Keratinocyte (primary cell): ENCODE measurements around the gene RBL1. TPM values are rescaled to one million over a fixed set of nuclear protein-coding genes. Genes with fewer than 3 reads are reported as not detected.

Experiments used
- DNase-seq: peaks from one replicate; pipeline ENCODE4 v3.0.0-alpha.2; 2011; ENCODE audit warnings: low read depth, missing footprints, low spot score
- FAIRE-seq: peaks from 2 replicates; lab custom pipeline; 2011; peaks lifted over from hg19 to GRCh38; lab: Jason Lieb, UNC
- H2AFZ ChIP-seq: 2 replicates; pipeline ENCODE4 v1.6.0; 2012; ENCODE audit warnings: low read length, control low read depth, inconsistent platforms; ENCODE audit not compliant: control insufficient read depth
- H3K27ac ChIP-seq: 2 replicates; pipeline ENCODE4 v1.5.1; 2011; ENCODE audit warnings: low read length; ENCODE audit not compliant: control insufficient read depth, insufficient read depth
- H3K27me3 ChIP-seq: 3 replicates; pipeline ENCODE4 v1.6.0; 2011; ENCODE audit warnings: low read length; ENCODE audit not compliant: control insufficient read depth, insufficient read depth; ENCODE audit errors: extremely low read depth
- H3K36me3 ChIP-seq, 2 experiments: 2 replicates in 1 of 2; 3 replicates in 1 of 2; pipeline ENCODE4 v1.5.1; 2011; ENCODE audit warnings: low read length in 2 of 2, mild to moderate bottlenecking in 1 of 2; ENCODE audit not compliant: control insufficient read depth in 2 of 2, insufficient read depth in 2 of 2; ENCODE audit errors: extremely low read depth in 1 of 2
- H3K4me1 ChIP-seq: 3 replicates; pipeline ENCODE4 v1.5.1; 2011; ENCODE audit warnings: low read length; ENCODE audit not compliant: control insufficient read depth, insufficient read depth; ENCODE audit errors: extremely low read depth
- H3K4me2 ChIP-seq: 3 replicates; pipeline ENCODE4 v1.6.0; 2011; ENCODE audit warnings: low read depth, low read length; ENCODE audit not compliant: control insufficient read depth, insufficient read depth; ENCODE audit errors: extremely low read depth
- H3K4me3 ChIP-seq, 3 experiments: fragments of 200-600 bp in 1 of 3; sonication (generic) in 1 of 3; 2 replicates in 2 of 3; 3 replicates in 1 of 3; pipeline ENCODE4 v1.5.1; 2011 to 2016; ENCODE audit warnings: low read length in 3 of 3, mild to moderate bottlenecking in 3 of 3, control low read depth in 2 of 3, inconsistent platforms in 1 of 3, low read depth in 1 of 3, mixed read lengths in 1 of 3, mixed run types in 1 of 3, moderate library complexity in 1 of 3; ENCODE audit not compliant: control insufficient read depth in 2 of 3, insufficient read depth in 2 of 3; ENCODE audit errors: extremely low read depth in 1 of 3
- H3K79me2 ChIP-seq: 2 replicates; pipeline ENCODE4 v1.6.0; 2012; ENCODE audit warnings: low read length; ENCODE audit not compliant: control insufficient read depth, insufficient read depth
- H3K9ac ChIP-seq: 3 replicates; pipeline ENCODE4 v1.6.0; 2011; ENCODE audit warnings: low read length; ENCODE audit not compliant: control insufficient read depth, insufficient read depth; ENCODE audit errors: extremely low read depth
- H3K9me1 ChIP-seq: 3 replicates; pipeline ENCODE4 v1.6.0; 2011; ENCODE audit warnings: low read length; ENCODE audit not compliant: control insufficient read depth, insufficient read depth; ENCODE audit errors: extremely low read depth
- H3K9me3 ChIP-seq: 2 replicates; pipeline ENCODE4 v1.5.1; 2012; ENCODE audit warnings: low read depth, low read length; ENCODE audit not compliant: control insufficient read depth
- H4K20me1 ChIP-seq: 3 replicates; pipeline ENCODE4 v1.6.0; 2011; ENCODE audit warnings: low read length; ENCODE audit not compliant: control insufficient read depth, insufficient read depth; ENCODE audit errors: extremely low read depth
- EZH2 ChIP-seq: IDR thresholded peaks from one replicate; pipeline ENCODE4 v1.6.1; 2012; ENCODE audit warnings: inconsistent platforms, mild to moderate bottlenecking, low read length, moderate library complexity
- dilution Hi-C: fragments of 300-500 bp; cut with MboI; formaldehyde crosslinking; loops from one replicate; pipeline ENCODE4 v1.7.0; 2020; ENCODE audit warnings: low sequenced_read_pairs; ENCODE audit not compliant: extremely low pct_ligation_motif_present
- polyA plus RNA-seq, 5 experiments: library from polyadenylated mRNA; depleted of rRNA in 3 of 5; stranded (reverse) in 3 of 5; stranded (forward) in 1 of 5; unstranded in 1 of 5; fragments of >200 nt; gene quantifications; 1 replicate in 1 of 5; 2 replicates in 3 of 5; 3 replicates in 1 of 5; pipeline versions ENCODE4 v1.2.1 to v1.2.3, GENCODE V29; 2011 to 2012; ENCODE audit warnings: missing spikeins in 2 of 5, low read depth in 1 of 5, low replicate concordance in 1 of 5
- TF ChIP-seq, protein P1 (sequence below), 3 experiments: IDR thresholded peaks in 1 of 3; conservative IDR thresholded peaks in 1 of 3; optimal IDR thresholded peaks in 1 of 3; 2 replicates in 2 of 3; 3 replicates in 1 of 3; pipeline versions ENCODE3 to v1.5.1; 2011; ENCODE audit warnings: low read length in 3 of 3, mild to moderate bottlenecking in 3 of 3, moderate library complexity in 2 of 3, control low read depth in 1 of 3, inconsistent platforms in 1 of 3; ENCODE audit not compliant: insufficient read depth in 2 of 3; ENCODE audit errors: extremely low read depth in 1 of 3

Gene RBL1
- polyA plus RNA-seq, 1 donor (not counting 4 experiments of a cell fraction or from before 2014, with no cell fraction given) = 4.5 TPM

DNA sequence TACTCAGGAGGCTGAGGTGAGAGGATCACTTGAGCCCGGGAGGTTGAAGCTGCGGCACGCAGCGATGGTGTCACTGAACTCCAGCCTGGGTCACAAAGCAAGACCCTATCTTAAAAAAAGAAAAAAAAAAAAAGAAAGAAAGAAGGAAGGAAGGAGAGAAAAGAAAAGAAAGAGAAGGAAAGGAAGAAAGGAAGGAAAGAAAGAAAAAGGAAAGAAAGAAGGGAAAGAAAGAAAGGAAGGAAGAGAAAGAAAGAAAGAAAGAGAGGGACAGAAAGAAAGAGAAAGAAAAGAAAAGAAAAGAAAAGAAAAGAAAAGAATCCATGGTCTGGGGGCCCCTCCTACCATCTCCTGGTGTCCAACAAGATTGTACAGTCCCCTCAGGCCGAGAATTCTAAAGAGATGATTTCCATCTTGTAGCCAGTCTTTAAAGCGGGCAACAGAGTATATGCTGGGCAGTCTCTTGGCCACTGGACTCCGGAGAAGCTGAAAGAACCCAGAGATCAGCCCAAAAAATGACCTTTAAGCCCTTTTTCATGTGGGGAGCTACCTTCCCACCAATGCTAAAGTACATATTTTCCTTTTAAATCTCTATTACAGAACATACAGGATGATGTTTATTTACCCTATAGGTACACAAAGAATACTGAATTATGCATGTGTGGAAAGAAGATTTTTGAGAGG, 23.7 kb upstream of the RBL1 start:
- Histone ChIP-seq H3K4me1 (no peaks in the 10 kb centered on the region), H3K4me3 (no peak overlapping the region), H3K36me3 (no peaks in the 10 kb centered on the region), H2AFZ (no peak overlapping the region), H3K9me3 (no peaks in the 10 kb centered on the region), H3K27me3 (no peaks in the 10 kb centered on the region), H4K20me1 (no peaks in the 10 kb centered on the region), H3K9ac (no peak overlapping the region), H3K79me2 (no peaks in the 10 kb centered on the region), H3K4me2 (no peak overlapping the region), H3K27ac (no peak overlapping the region), H3K9me1 (no peaks in the 10 kb centered on the region)
- DNase-seq (no peak), FAIRE-seq (no peak)
- no peak for TF ChIP-seq EZH2
- TF ChIP-seq, protein P1, sequence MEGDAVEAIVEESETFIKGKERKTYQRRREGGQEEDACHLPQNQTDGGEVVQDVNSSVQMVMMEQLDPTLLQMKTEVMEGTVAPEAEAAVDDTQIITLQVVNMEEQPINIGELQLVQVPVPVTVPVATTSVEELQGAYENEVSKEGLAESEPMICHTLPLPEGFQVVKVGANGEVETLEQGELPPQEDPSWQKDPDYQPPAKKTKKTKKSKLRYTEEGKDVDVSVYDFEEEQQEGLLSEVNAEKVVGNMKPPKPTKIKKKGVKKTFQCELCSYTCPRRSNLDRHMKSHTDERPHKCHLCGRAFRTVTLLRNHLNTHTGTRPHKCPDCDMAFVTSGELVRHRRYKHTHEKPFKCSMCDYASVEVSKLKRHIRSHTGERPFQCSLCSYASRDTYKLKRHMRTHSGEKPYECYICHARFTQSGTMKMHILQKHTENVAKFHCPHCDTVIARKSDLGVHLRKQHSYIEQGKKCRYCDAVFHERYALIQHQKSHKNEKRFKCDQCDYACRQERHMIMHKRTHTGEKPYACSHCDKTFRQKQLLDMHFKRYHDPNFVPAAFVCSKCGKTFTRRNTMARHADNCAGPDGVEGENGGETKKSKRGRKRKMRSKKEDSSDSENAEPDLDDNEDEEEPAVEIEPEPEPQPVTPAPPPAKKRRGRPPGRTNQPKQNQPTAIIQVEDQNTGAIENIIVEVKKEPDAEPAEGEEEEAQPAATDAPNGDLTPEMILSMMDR (optimal IDR thresholded peaks at IDR 0.05 in 1 of 3, IDR thresholded peaks at IDR 0.05 in 1 of 3, conservative IDR thresholded peaks at IDR 0.05 in 1 of 3; ENCODE audit: extremely low read depth in 1 of 3, insufficient read depth in 2 of 3, low read length in 3 of 3) = no peak
- dilution Hi-C loops = no loop called here

DNA sequence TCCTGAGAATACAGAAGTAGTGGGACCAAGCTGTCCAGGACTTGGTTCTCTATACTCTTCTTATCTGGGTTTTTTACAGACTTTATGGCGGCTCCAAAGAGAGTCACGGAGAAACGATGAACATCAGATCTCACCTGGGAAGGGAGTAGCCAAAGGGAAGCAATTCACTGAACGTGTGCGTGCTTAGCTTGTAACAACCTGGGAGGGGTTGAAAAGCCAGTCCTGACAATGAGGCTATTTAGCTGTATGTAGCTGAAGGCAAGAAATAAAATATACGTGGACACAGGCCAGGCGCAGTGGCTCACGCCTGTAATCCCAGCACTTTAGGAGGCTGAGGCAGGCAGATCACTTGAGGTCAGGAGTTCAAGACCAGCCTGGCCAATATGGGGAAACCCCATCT, 18.2 kb upstream of the RBL1 start:
- no peaks in the 10 kb centered on the region for H3K27me3 ChIP-seq
- no peak overlapping the region for H3K4me3 ChIP-seq
- no peaks in the 10 kb centered on the region for H3K79me2 ChIP-seq
- H3K36me3 ChIP-seq = no peaks in the 10 kb centered on the region
- H3K27ac ChIP-seq = no peak overlapping the region
- H3K9ac ChIP-seq = no peak overlapping the region
- no peaks in the 10 kb centered on the region for H3K9me1 ChIP-seq
- DNase-seq = no peak
- H2AFZ ChIP-seq = no peak overlapping the region
- H3K4me2 ChIP-seq = no peak overlapping the region
- dilution Hi-C loops = no loop called here
- H3K9me3 ChIP-seq = no peaks in the 10 kb centered on the region
- TF ChIP-seq, protein P1 (optimal IDR thresholded peaks at IDR 0.05 in 1 of 3, IDR thresholded peaks at IDR 0.05 in 1 of 3, conservative IDR thresholded peaks at IDR 0.05 in 1 of 3; ENCODE audit: extremely low read depth in 1 of 3, insufficient read depth in 2 of 3, low read length in 3 of 3) = no peak
- no peak for TF ChIP-seq EZH2
- no peaks in the 10 kb centered on the region for H3K4me1 ChIP-seq
- H4K20me1 ChIP-seq = no peaks in the 10 kb centered on the region
- FAIRE-seq = no peak
